ENCODE data around the gene SLC44A4.

SLC44A4 gene

GRCh38 chr6:31927242-31927862 is 48.6 kb upstream of the SLC44A4 start, which contains the start of gene C2:
C2 (plus strand) TSS chr6:31927717; CDS start chr6:31927753, 36 bp downstream.
- Histone ChIP-seq H3K4me1 (ENCODE audit: insufficient read depth, low read length) (no peaks in the 10 kb centered on the region), H3K9me3 (ENCODE audit: insufficient read depth, low read length, severe bottlenecking) (no peaks in the 10 kb centered on the region), H4K20me1 (ENCODE audit: insufficient read depth, low read length) (no peaks in the 10 kb centered on the region), H2AFZ (ENCODE audit: low read depth, low read length) (no peak within 1 kb of the TSS), H3K4me2 (ENCODE audit: insufficient read depth, low read length) (no peak within 1 kb of the TSS), H3K9ac (ENCODE audit: low read depth, low read length) (no peak within 1 kb of the TSS), H3K36me3 (ENCODE audit: insufficient read depth, low read length) (no peaks in the 10 kb centered on the region), H3K79me2 (ENCODE audit: insufficient read depth, low read length) (no peaks in the 10 kb centered on the region), H3K27ac (ENCODE audit: low read length) (no peak within 1 kb of the TSS), H3K27me3 (ENCODE audit: insufficient read depth, low read length, poor library complexity) (peaks cover 3% of the 10 kb centered on the region), H3K4me3 (ENCODE audit: low read depth in 1 of 2, low read length in 2 of 2) (no peak within 1 kb of the TSS)
- no peak for ATAC-seq (ENCODE audit: insufficient read depth, low read depth)
- TF ChIP-seq EZH2 (IDR thresholded peaks at IDR 0.05; ENCODE audit: borderline replicate concordance, low read depth, low read length, severe bottlenecking) (no peak), CTCF (IDR thresholded peaks at IDR 0.05; ENCODE audit: borderline replicate concordance, extremely low read depth, low read length, poor library complexity, severe bottlenecking) (no peak)
- DNase-seq, result no peak

DNA sequence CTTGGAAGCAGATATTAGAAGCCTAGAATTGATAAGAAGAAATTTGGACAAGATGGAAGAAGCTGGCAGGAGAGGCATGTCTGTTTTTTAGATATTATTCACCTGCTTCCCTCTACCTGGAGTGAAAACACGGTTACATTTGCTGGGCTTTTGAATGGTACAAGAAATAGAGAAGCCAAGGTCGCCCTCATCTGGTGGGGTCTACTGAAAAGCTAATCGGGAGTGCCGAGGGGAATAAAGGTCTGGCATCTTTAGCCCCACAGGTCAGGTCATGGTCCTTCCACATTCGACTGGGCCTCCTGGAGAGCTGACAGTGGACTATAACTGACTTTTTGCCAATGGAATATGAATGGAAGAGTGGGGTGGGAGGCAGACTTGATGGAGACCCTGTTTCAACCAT is 44.1 kb upstream of the SLC44A4 start:
- ATAC-seq (ENCODE audit: insufficient read depth, low read depth) (peak; percentile 56), DNase-seq (peak; percentile 35)
- H4K20me1 ChIP-seq (ENCODE audit: insufficient read depth, low read length), result no peaks in the 10 kb centered on the region
- H3K4me2 ChIP-seq (ENCODE audit: insufficient read depth, low read length), result no peak overlapping the region
- TF ChIP-seq CTCF (IDR thresholded peaks at IDR 0.05; ENCODE audit: borderline replicate concordance, extremely low read depth, low read length, poor library complexity, severe bottlenecking) (peak; percentile 60), EZH2 (IDR thresholded peaks at IDR 0.05; ENCODE audit: borderline replicate concordance, low read depth, low read length, severe bottlenecking) (no peak)
- H3K36me3 ChIP-seq (ENCODE audit: insufficient read depth, low read length), result no peaks in the 10 kb centered on the region
- peak overlapping the region; percentile 52 for H2AFZ ChIP-seq (ENCODE audit: low read depth, low read length)
- no peaks in the 10 kb centered on the region for H3K9me3 ChIP-seq (ENCODE audit: insufficient read depth, low read length, severe bottlenecking)
- no peak overlapping the region for H3K27ac ChIP-seq (ENCODE audit: low read length)
- no peaks in the 10 kb centered on the region for H3K79me2 ChIP-seq (ENCODE audit: insufficient read depth, low read length)
- peaks cover 3% of the 10 kb centered on the region for H3K27me3 ChIP-seq (ENCODE audit: insufficient read depth, low read length, poor library complexity)
- H3K4me1 ChIP-seq (ENCODE audit: insufficient read depth, low read length), result no peaks in the 10 kb centered on the region
- no peak overlapping the region for H3K4me3 ChIP-seq (ENCODE audit: low read depth in 1 of 2, low read length in 2 of 2)
- H3K9ac ChIP-seq (ENCODE audit: low read depth, low read length), result no peak overlapping the region

- DNase-seq (no peak), ATAC-seq (ENCODE audit: insufficient read depth, low read depth) (no peak)
- no peak overlapping the region for H3K27ac ChIP-seq (ENCODE audit: low read length)
These were observed 42.0 kb upstream of the SLC44A4 start for GRCh38 chr6:31920811-31921210.

More at GRCh38 chr6:31920811-31921210, 42.0 kb upstream of the SLC44A4 start:
- Histone ChIP-seq H3K79me2 (ENCODE audit: insufficient read depth, low read length) (no peaks in the 10 kb centered on the region), H3K4me2 (ENCODE audit: insufficient read depth, low read length) (no peak overlapping the region), H2AFZ (ENCODE audit: low read depth, low read length) (no peak overlapping the region), H4K20me1 (ENCODE audit: insufficient read depth, low read length) (no peaks in the 10 kb centered on the region), H3K9me3 (ENCODE audit: insufficient read depth, low read length, severe bottlenecking) (no peaks in the 10 kb centered on the region), H3K36me3 (ENCODE audit: insufficient read depth, low read length) (no peaks in the 10 kb centered on the region), H3K27me3 (ENCODE audit: insufficient read depth, low read length, poor library complexity) (peaks cover under 1% of the 10 kb centered on the region), H3K4me3 (ENCODE audit: low read depth in 1 of 2, low read length in 2 of 2) (no peak overlapping the region), H3K4me1 (ENCODE audit: insufficient read depth, low read length) (no peaks in the 10 kb centered on the region), H3K9ac (ENCODE audit: low read depth, low read length) (no peak overlapping the region)
- TF ChIP-seq CTCF (IDR thresholded peaks at IDR 0.05; ENCODE audit: borderline replicate concordance, extremely low read depth, low read length, poor library complexity, severe bottlenecking) (no peak), EZH2 (IDR thresholded peaks at IDR 0.05; ENCODE audit: borderline replicate concordance, low read depth, low read length, severe bottlenecking) (no peak)

All from DND-41 (cell line).